GM23338 (cell line): ENCODE results near the gene FBXO41. TPM values are rescaled to one million over a fixed set of nuclear protein-coding genes. Genes with fewer than 3 reads are reported as not detected.

Experiments used
- ATAC-seq: fragments of 200-7000 bp; cut with Tn5 transposase; 3 replicates; pipeline ENCODE4 v1.9.1; 2020
- DNase-seq: peaks from one replicate; pipeline ENCODE4 v3.0.0-alpha.2; 2015; ENCODE audit warnings: low spot score
- H2AFZ ChIP-seq: fragments of 200-600 bp; sonication (generic); 2 replicates; pipeline ENCODE4 v1.8.0; 2016; ENCODE audit warnings: antibody characterized with exemption, mild to moderate bottlenecking, moderate library complexity
- H3F3A ChIP-seq: fragments of 200-600 bp; sonication (generic); replicated peaks from 2 replicates; pipeline ENCODE4 v1.8.0; 2017; ENCODE audit warnings: antibody characterized with exemption, mixed run types, low read depth
- H3K27ac ChIP-seq: fragments of 200-600 bp; sonication (generic); 2 replicates; pipeline ENCODE4 v1.6.1; 2016; ENCODE audit warnings: low read depth
- H3K27me3 ChIP-seq: fragments of 200-600 bp; sonication (generic); 2 replicates; pipeline ENCODE4 v1.8.0; 2016; ENCODE audit warnings: mild to moderate bottlenecking, mixed run types, moderate library complexity; ENCODE audit not compliant: insufficient read depth
- H3K36me3 ChIP-seq: fragments of 200-600 bp; sonication (generic); 2 replicates; pipeline ENCODE4 v1.8.0; 2016; ENCODE audit warnings: mild to moderate bottlenecking; ENCODE audit not compliant: insufficient read depth
- H3K4me1 ChIP-seq: fragments of 200-600 bp; sonication (generic); 2 replicates; pipeline ENCODE4 v1.8.0; 2016; ENCODE audit warnings: mild to moderate bottlenecking, moderate library complexity; ENCODE audit not compliant: insufficient read depth
- H3K4me2 ChIP-seq: fragments of 200-600 bp; sonication (generic); 2 replicates; pipeline ENCODE4 v1.7.1; 2017; ENCODE audit warnings: mixed run types
- H3K4me3 ChIP-seq: fragments of 200-600 bp; sonication (generic); 2 replicates; pipeline ENCODE4 v1.6.1; 2016; ENCODE audit warnings: mixed run types
- H3K79me2 ChIP-seq: fragments of 200-600 bp; sonication (generic); replicated peaks from 2 replicates; pipeline ENCODE4 v1.8.0; 2017; ENCODE audit warnings: mild to moderate bottlenecking; ENCODE audit not compliant: insufficient read depth
- H3K9me2 ChIP-seq: fragments of 200-600 bp; sonication (generic); 2 replicates; pipeline ENCODE4 v1.8.0; 2017; ENCODE audit not compliant: insufficient read depth
- H4K20me1 ChIP-seq: fragments of 200-600 bp; sonication (generic); replicated peaks from 2 replicates; pipeline ENCODE4 v1.8.0; 2017; ENCODE audit warnings: mild to moderate bottlenecking; ENCODE audit not compliant: insufficient read depth
- H3K27ac Mint-ChIP-seq: 2 replicates; pipeline ENCODE4 v1.8.0; 2020; ENCODE audit warnings: inconsistent platforms, mild to moderate bottlenecking, moderate library complexity, mixed read lengths
- H3K27me3 Mint-ChIP-seq: 3 replicates; pipeline ENCODE4 v1.8.0; 2022; ENCODE audit warnings: low read depth, mild to moderate bottlenecking, moderate library complexity, mixed read lengths, inconsistent platforms; ENCODE audit not compliant: insufficient read depth, poor library complexity
- H3K36me3 Mint-ChIP-seq: 3 replicates; pipeline ENCODE4 v1.8.0; 2021; ENCODE audit warnings: low read depth, mild to moderate bottlenecking, inconsistent platforms, moderate library complexity, mixed read lengths
- H3K4me1 Mint-ChIP-seq: 3 replicates; pipeline ENCODE4 v1.8.0; 2020; ENCODE audit warnings: mild to moderate bottlenecking, inconsistent platforms, mixed read lengths
- H3K4me3 Mint-ChIP-seq: 3 replicates; pipeline ENCODE4 v1.8.0; 2021; ENCODE audit warnings: moderate library complexity, mild to moderate bottlenecking, inconsistent platforms, mixed read lengths
- H3K9me3 Mint-ChIP-seq: 3 replicates; pipeline ENCODE4 v1.8.0; 2020; ENCODE audit warnings: moderate library complexity, mild to moderate bottlenecking, inconsistent platforms, mixed read lengths
- CREB1 ChIP-seq: fragments of 250-450 bp; sonication (Bioruptor Pico); IDR thresholded peaks from 2 replicates; pipeline ENCODE4 v1.5.0; 2020; ENCODE audit warnings: low read depth, mild to moderate bottlenecking, moderate library complexity
- EZH2 ChIP-seq: fragments of 200-600 bp; sonication (generic); IDR thresholded peaks from one replicate; pipeline ENCODE4 v1.8.0; 2017; ENCODE audit warnings: antibody characterized with exemption, mild to moderate bottlenecking, low read depth; ENCODE audit not compliant: unreplicated experiment
- EZH2phosphoT487 ChIP-seq: fragments of 200-600 bp; sonication (generic); IDR thresholded peaks from one replicate; pipeline ENCODE4 v1.8.1; 2018; ENCODE audit warnings: antibody characterized with exemption; ENCODE audit not compliant: unreplicated experiment
- JUNB ChIP-seq: IDR thresholded peaks from one replicate; pipeline ENCODE4 v1.6.1; 2016; ENCODE audit warnings: antibody characterized with exemption; ENCODE audit not compliant: unreplicated experiment
- POLR2AphosphoS5 ChIP-seq: IDR thresholded peaks from 2 replicates; pipeline ENCODE4 v1.6.1; 2016; ENCODE audit warnings: antibody characterized with exemption, low read depth
- REST ChIP-seq: IDR thresholded peaks from one replicate; pipeline ENCODE4 v1.6.1; 2018; ENCODE audit warnings: antibody characterized with exemption; ENCODE audit not compliant: unreplicated experiment
- STAT1 ChIP-seq: IDR thresholded peaks from one replicate; pipeline ENCODE4 v1.6.1; 2016; ENCODE audit warnings: antibody characterized with exemption; ENCODE audit not compliant: unreplicated experiment
- ZNF331 ChIP-seq: fragments of 250-450 bp; sonication (Bioruptor Pico); IDR thresholded peaks from 2 replicates; pipeline ENCODE4 v1.5.0; 2020; ENCODE audit warnings: low read depth, mild to moderate bottlenecking, moderate library complexity
- ZNF462 ChIP-seq: fragments of 250-450 bp; sonication (Bioruptor Pico); IDR thresholded peaks from 2 replicates; pipeline ENCODE4 v1.5.0; 2020; ENCODE audit warnings: mild to moderate bottlenecking, moderate library complexity
- polyA plus RNA-seq: library from polyadenylated mRNA; unstranded; fragments of >200 nt; fragmentation: Nextera tagmentation; extraction: Ambion mirVana; gene quantifications from 2 replicates; pipeline ENCODE4 v1.2.1, GENCODE V29; 2016
- total RNA-seq: library from RNA; depleted of rRNA; stranded (reverse); fragments of >200 nt; shearing (Covaris generic); gene quantifications from 2 replicates; pipeline ENCODE4 v1.2.3, GENCODE V29; 2014

FBXO41 gene
- total and polyA plus RNA-seq, 2 experiments from 2014 or later: 3.5 to 13.8 TPM

- peak; percentile 9 for ATAC-seq
- H3K36me3 Mint-ChIP-seq: peaks cover 11% of the 10 kb centered on the region; the same call in 2 of the 3 replicates
- peaks cover 29% of the 10 kb centered on the region for H3K27me3 ChIP-seq
- no peak overlapping the region for H2AFZ ChIP-seq
- DNase-seq: no peak
- peak overlapping the region; percentile 85 for H3K4me2 ChIP-seq
- H3K4me1 Mint-ChIP-seq: peaks cover 14% of the 10 kb centered on the region
- H3K36me3 ChIP-seq: no peaks in the 10 kb centered on the region
- peaks cover 8% of the 10 kb centered on the region; the same call in 1 of the 2 replicates for H3F3A ChIP-seq
- H3K27ac ChIP-seq: no peak overlapping the region
- H3K4me1 ChIP-seq: peaks cover 11% of the 10 kb centered on the region
- peak overlapping the region; percentile 69 for H3K4me3 ChIP-seq
- H4K20me1 ChIP-seq: peaks cover 9% of the 10 kb centered on the region; the same call in 1 of the 2 replicates
- H3K27me3 Mint-ChIP-seq: peaks cover 25% of the 10 kb centered on the region
- 0 out of 2 replicates have a peak, but pooled peaks cover 5% of the 10 kb centered on the region for H3K79me2 ChIP-seq
- no peaks in the 10 kb centered on the region; the same call in 1 of the 3 replicates for H3K9me3 Mint-ChIP-seq
- H3K27ac Mint-ChIP-seq: no peak overlapping the region
- peak overlapping the region; percentile 65 for H3K4me3 Mint-ChIP-seq
- TF ChIP-seq REST (no peak), POLR2AphosphoS5 (no peak), CREB1 (CRISPR knock-in tag) (no peak), ZNF331 (no peak), EZH2 (no peak), JUNB (no peak), EZH2phosphoT487 (no peak), STAT1 (no peak), ZNF462 (CRISPR knock-in tag) (no peak)
- no peaks in the 10 kb centered on the region for H3K9me2 ChIP-seq
Measured at GRCh38 chr2:73269686-73270465, 14.4 kb downstream of the FBXO41 start.
